ENCODE results near the gene SLC6A11.

Gene SLC6A11

GRCh38 chr3:10833855-10834414, 17.9 kb downstream of the SLC6A11 start:
- DNase-seq (ENCODE audit: low spot score in 2 of 2) (no peak), ATAC-seq (replicated peaks; ENCODE audit: extremely low read depth, poor library complexity, severe bottlenecking) (no peak)
- no peaks in the 10 kb centered on the region for H3K9me3 Mint-ChIP-seq
- no peaks in the 10 kb centered on the region for H3K4me1 Mint-ChIP-seq
- H3K4me3 Mint-ChIP-seq, result no peak overlapping the region
- H3K27me3 Mint-ChIP-seq, result peaks cover 55% of the 10 kb centered on the region
- H3K27ac Mint-ChIP-seq (ENCODE audit: low read depth), result no peak overlapping the region
- no peaks in the 10 kb centered on the region for H3K36me3 Mint-ChIP-seq (ENCODE audit: insufficient read depth)

- no peak overlapping the region for H3K4me3 Mint-ChIP-seq
- DNase-seq (ENCODE audit: low spot score in 2 of 2) (no peak), ATAC-seq (replicated peaks; ENCODE audit: extremely low read depth, poor library complexity, severe bottlenecking) (no peak)
- H3K27ac Mint-ChIP-seq (ENCODE audit: low read depth), result no peak overlapping the region
- no peaks in the 10 kb centered on the region for H3K9me3 Mint-ChIP-seq
- no peaks in the 10 kb centered on the region for H3K36me3 Mint-ChIP-seq (ENCODE audit: insufficient read depth)
- peaks cover 62% of the 10 kb centered on the region for H3K27me3 Mint-ChIP-seq
- no peaks in the 10 kb centered on the region for H3K4me1 Mint-ChIP-seq
Measured at GRCh38 chr3:10834951-10835350, 18.9 kb downstream of the SLC6A11 start.

- ATAC-seq (replicated peaks; ENCODE audit: extremely low read depth, poor library complexity, severe bottlenecking) (no peak), DNase-seq (ENCODE audit: low spot score in 2 of 2) (no peak)
- no peaks in the 10 kb centered on the region for H3K4me1 Mint-ChIP-seq
- no peak overlapping the region for H3K27ac Mint-ChIP-seq (ENCODE audit: low read depth)
- no peaks in the 10 kb centered on the region for H3K9me3 Mint-ChIP-seq
- H3K36me3 Mint-ChIP-seq (ENCODE audit: insufficient read depth), result no peaks in the 10 kb centered on the region
- H3K4me3 Mint-ChIP-seq, result no peak overlapping the region
- H3K27me3 Mint-ChIP-seq, result peaks cover 67% of the 10 kb centered on the region
Measured at GRCh38 chr3:10835406-10835805, 19.4 kb downstream of the SLC6A11 start.

DNA sequence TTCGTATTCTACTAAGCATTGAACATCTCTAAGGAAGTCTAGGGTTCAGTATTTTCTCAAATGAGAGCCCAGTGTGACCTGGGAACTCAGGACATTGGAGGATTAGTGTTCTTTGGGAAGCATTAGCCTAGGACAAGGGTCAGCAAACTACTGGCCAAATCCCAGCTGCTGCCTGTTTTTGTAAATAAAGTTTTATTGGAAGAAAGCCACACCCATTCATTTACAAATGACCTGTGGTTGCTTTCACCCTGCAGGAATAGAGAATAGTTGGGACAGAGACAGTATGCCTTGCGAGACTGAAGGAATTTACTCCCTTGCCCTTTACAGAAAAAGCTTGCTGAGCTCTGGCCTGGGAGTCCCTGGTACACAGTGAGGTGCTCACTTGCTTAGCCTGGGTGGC, 20.6 kb downstream of the SLC6A11 start:
- Mint-ChIP-seq H3K27ac (ENCODE audit: low read depth) (no peak overlapping the region), H3K4me1 (no peaks in the 10 kb centered on the region), H3K36me3 (ENCODE audit: insufficient read depth) (no peaks in the 10 kb centered on the region), H3K4me3 (no peak overlapping the region), H3K27me3 (peaks cover 71% of the 10 kb centered on the region), H3K9me3 (no peaks in the 10 kb centered on the region)
- no peak for DNase-seq (ENCODE audit: low spot score in 2 of 2)
- ATAC-seq (replicated peaks; ENCODE audit: extremely low read depth, poor library complexity, severe bottlenecking), result no peak

DNA sequence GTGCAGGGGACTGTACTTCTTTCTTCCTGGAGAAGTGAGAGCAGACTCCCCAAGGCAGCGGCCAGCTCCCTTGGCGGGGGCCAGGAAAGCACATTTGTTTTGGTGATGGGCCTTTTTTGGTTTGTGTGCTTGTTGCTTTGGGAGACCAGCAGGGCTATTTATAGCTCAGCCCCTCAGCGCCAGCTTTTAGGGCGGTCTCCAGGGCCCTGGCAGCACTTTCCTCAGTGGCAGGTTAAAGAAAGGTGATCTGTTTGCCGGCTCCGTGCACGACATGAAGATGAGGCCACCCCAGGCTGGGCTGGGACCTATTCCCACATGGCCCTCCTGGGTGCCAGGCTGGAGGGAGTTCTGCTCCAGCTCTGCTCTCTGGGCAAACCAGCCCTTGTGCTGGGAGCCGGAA, 21.8 kb downstream of the SLC6A11 start:
- DNase-seq (ENCODE audit: low spot score in 2 of 2) (no peak), ATAC-seq (replicated peaks; ENCODE audit: extremely low read depth, poor library complexity, severe bottlenecking) (no peak)
- no peaks in the 10 kb centered on the region for H3K36me3 Mint-ChIP-seq (ENCODE audit: insufficient read depth)

GRCh38 chr3:10839167-10839566, 23.1 kb downstream of the SLC6A11 start:
- H3K27ac Mint-ChIP-seq (ENCODE audit: low read depth), result no peak overlapping the region
- H3K4me3 Mint-ChIP-seq, result no peak overlapping the region
- no peak for DNase-seq (ENCODE audit: low spot score in 2 of 2)
- no peaks in the 10 kb centered on the region for H3K36me3 Mint-ChIP-seq (ENCODE audit: insufficient read depth)
- peaks cover 77% of the 10 kb centered on the region for H3K27me3 Mint-ChIP-seq
- H3K9me3 Mint-ChIP-seq, result no peaks in the 10 kb centered on the region
- no peaks in the 10 kb centered on the region for H3K4me1 Mint-ChIP-seq
- ATAC-seq (replicated peaks; ENCODE audit: extremely low read depth, poor library complexity, severe bottlenecking), result no peak

More for the DNA sequence above, 21.8 kb downstream of the SLC6A11 start:
- Mint-ChIP-seq H3K9me3 (no peaks in the 10 kb centered on the region), H3K27me3 (peaks cover 77% of the 10 kb centered on the region), H3K4me1 (no peaks in the 10 kb centered on the region), H3K27ac (ENCODE audit: low read depth) (no peak overlapping the region), H3K4me3 (no peak overlapping the region)

DNA sequence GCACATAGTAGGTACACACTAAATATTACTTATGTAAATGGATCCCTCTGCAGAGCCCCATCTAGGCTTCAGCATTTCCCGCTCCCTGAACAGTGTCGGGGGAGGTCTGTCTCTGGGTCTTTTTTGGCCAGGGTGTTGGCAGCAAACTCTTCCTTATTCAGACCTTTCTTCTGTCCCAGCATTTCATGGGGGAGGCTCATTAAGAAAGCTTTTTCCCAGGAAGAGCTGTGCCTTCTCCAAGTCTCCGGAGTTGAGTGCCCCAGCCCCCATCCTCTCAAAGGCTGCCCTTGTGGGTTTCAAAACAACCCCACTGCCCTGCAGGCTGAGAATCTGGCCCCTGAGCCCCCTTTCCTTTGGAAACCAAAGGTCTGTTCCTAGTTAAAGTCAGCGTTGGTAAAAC, 25.1 kb downstream of the SLC6A11 start:
- no peak overlapping the region for H3K27ac Mint-ChIP-seq (ENCODE audit: low read depth)
- H3K27me3 Mint-ChIP-seq, result peaks cover 75% of the 10 kb centered on the region
- no peaks in the 10 kb centered on the region for H3K36me3 Mint-ChIP-seq (ENCODE audit: insufficient read depth)
- no peaks in the 10 kb centered on the region for H3K4me1 Mint-ChIP-seq
- DNase-seq (ENCODE audit: low spot score in 2 of 2) (no peak), ATAC-seq (replicated peaks; ENCODE audit: extremely low read depth, poor library complexity, severe bottlenecking) (no peak)
- H3K9me3 Mint-ChIP-seq, result no peaks in the 10 kb centered on the region
- H3K4me3 Mint-ChIP-seq, result no peak overlapping the region

GRCh38 chr3:10843378-10843777, 27.4 kb downstream of the SLC6A11 start:
- H3K27ac Mint-ChIP-seq (ENCODE audit: low read depth), result no peak overlapping the region
- H3K4me3 Mint-ChIP-seq, result no peak overlapping the region
- DNase-seq (ENCODE audit: low spot score in 2 of 2), result no peak
- peaks cover 79% of the 10 kb centered on the region for H3K27me3 Mint-ChIP-seq
- H3K9me3 Mint-ChIP-seq, result no peaks in the 10 kb centered on the region
- H3K36me3 Mint-ChIP-seq (ENCODE audit: insufficient read depth), result no peaks in the 10 kb centered on the region
- no peaks in the 10 kb centered on the region for H3K4me1 Mint-ChIP-seq
- ATAC-seq (replicated peaks; ENCODE audit: extremely low read depth, poor library complexity, severe bottlenecking), result no peak

GRCh38 chr3:10845001-10845761, 29.2 kb downstream of the SLC6A11 start:
- ATAC-seq (replicated peaks; ENCODE audit: extremely low read depth, poor library complexity, severe bottlenecking), result no peak
- Mint-ChIP-seq H3K9me3 (no peaks in the 10 kb centered on the region), H3K27ac (ENCODE audit: low read depth) (no peak overlapping the region), H3K4me3 (no peak overlapping the region), H3K27me3 (peaks cover 68% of the 10 kb centered on the region), H3K36me3 (ENCODE audit: insufficient read depth) (no peaks in the 10 kb centered on the region), H3K4me1 (no peaks in the 10 kb centered on the region)
- DNase-seq (ENCODE audit: low spot score in 2 of 2), result no peak

- H3K27ac Mint-ChIP-seq (ENCODE audit: low read depth), result no peak overlapping the region
- no peak for DNase-seq (ENCODE audit: low spot score in 2 of 2)
- H3K9me3 Mint-ChIP-seq, result no peaks in the 10 kb centered on the region
- H3K4me1 Mint-ChIP-seq, result no peaks in the 10 kb centered on the region
- no peaks in the 10 kb centered on the region for H3K36me3 Mint-ChIP-seq (ENCODE audit: insufficient read depth)
- H3K4me3 Mint-ChIP-seq, result no peak overlapping the region
- H3K27me3 Mint-ChIP-seq, result peaks cover 71% of the 10 kb centered on the region
- ATAC-seq (replicated peaks; ENCODE audit: extremely low read depth, poor library complexity, severe bottlenecking), result no peak
Measured at GRCh38 chr3:10845839-10846656, 30.0 kb downstream of the SLC6A11 start.

- Mint-ChIP-seq H3K27ac (ENCODE audit: low read depth) (no peak overlapping the region), H3K9me3 (no peaks in the 10 kb centered on the region), H3K27me3 (peaks cover 77% of the 10 kb centered on the region), H3K36me3 (ENCODE audit: insufficient read depth) (no peaks in the 10 kb centered on the region), H3K4me3 (no peak overlapping the region), H3K4me1 (no peaks in the 10 kb centered on the region)
- ATAC-seq (replicated peaks; ENCODE audit: extremely low read depth, poor library complexity, severe bottlenecking) (no peak), DNase-seq (ENCODE audit: low spot score in 2 of 2) (no peak)
Measured at GRCh38 chr3:10846657-10846975, 30.6 kb downstream of the SLC6A11 start.

DNA sequence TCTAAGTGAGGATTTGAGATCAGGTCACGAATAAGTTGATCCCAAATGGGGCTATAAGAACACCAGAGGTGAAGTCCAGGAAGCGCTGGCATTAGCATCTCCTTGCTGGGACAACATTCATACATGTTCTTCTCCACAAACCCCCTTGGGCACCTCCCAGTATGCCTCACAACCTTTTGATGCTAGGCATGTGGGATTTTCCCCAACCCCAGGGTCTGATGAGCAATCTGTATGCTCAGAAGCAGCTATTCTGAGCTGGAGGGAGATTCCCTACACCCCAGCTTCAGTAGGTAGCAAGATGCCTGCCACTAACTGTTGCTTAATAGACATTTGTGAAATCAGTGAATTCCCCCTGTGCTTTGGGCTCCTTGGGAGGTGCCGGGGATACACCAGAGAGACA, 32.2 kb downstream of the SLC6A11 start:
- Mint-ChIP-seq H3K36me3 (ENCODE audit: insufficient read depth) (no peaks in the 10 kb centered on the region), H3K4me3 (no peak overlapping the region), H3K9me3 (no peaks in the 10 kb centered on the region), H3K27me3 (peaks cover 68% of the 10 kb centered on the region), H3K27ac (ENCODE audit: low read depth) (no peak overlapping the region), H3K4me1 (no peaks in the 10 kb centered on the region)
- DNase-seq (ENCODE audit: low spot score in 2 of 2) (no peak), ATAC-seq (replicated peaks; ENCODE audit: extremely low read depth, poor library complexity, severe bottlenecking) (no peak)
